ENCODE measurements around the gene SDK2.

The SDK2 gene

GRCh38 chr17:73411313-73411747 is 232.9 kb downstream of the SDK2 start:
- no peak for DNase-seq

- no peak for DNase-seq
These were observed 233.5 kb downstream of the SDK2 start for GRCh38 chr17:73410586-73411312.

- DNase-seq, result no peak
These were observed 240.0 kb downstream of the SDK2 start for GRCh38 chr17:73404246-73404645.

GRCh38 chr17:73402466-73402865 is 241.8 kb downstream of the SDK2 start:
- no peak for DNase-seq

- DNase-seq, result peak; percentile 15
These were observed 242.3 kb downstream of the SDK2 start for GRCh38 chr17:73401911-73402310.

GRCh38 chr17:73400915-73401545 is 243.2 kb downstream of the SDK2 start:
- DNase-seq, result no peak

- DNase-seq, result no peak
These were observed 245.2 kb downstream of the SDK2 start for GRCh38 chr17:73399056-73399455.

GRCh38 chr17:73397856-73398540 is 246.2 kb downstream of the SDK2 start:
- no peak for DNase-seq

GRCh38 chr17:73397278-73397826 is 246.9 kb downstream of the SDK2 start:
- no peak for DNase-seq

- DNase-seq, result no peak
These were observed 247.6 kb downstream of the SDK2 start for GRCh38 chr17:73396431-73397277.

GRCh38 chr17:73394512-73395450 is 249.5 kb downstream of the SDK2 start:
- no peak for DNase-seq

GRCh38 chr17:73393962-73394361 is 250.3 kb downstream of the SDK2 start:
- DNase-seq, result peak; percentile 4

- DNase-seq, result no peak
These were observed 250.9 kb downstream of the SDK2 start for GRCh38 chr17:73393381-73393780.

GRCh38 chr17:73391331-73392265 is 252.6 kb downstream of the SDK2 start:
- no peak for DNase-seq

GRCh38 chr17:73390851-73391250 is 253.4 kb downstream of the SDK2 start:
- no peak for DNase-seq

GRCh38 chr17:73390221-73390620 is 254.0 kb downstream of the SDK2 start:
- no peak for DNase-seq

- no peak for DNase-seq
These were observed 254.8 kb downstream of the SDK2 start for GRCh38 chr17:73389411-73389810.

GRCh38 chr17:73388578-73388905 is 255.7 kb downstream of the SDK2 start:
- DNase-seq, result no peak

GRCh38 chr17:73387746-73388577 is 256.3 kb downstream of the SDK2 start:
- DNase-seq, result no peak

GRCh38 chr17:73386561-73386960 is 257.7 kb downstream of the SDK2 start:
- no peak for DNase-seq

Measured in suppressor macrophage treated with lipopolysaccharide for 4 hours (primary cell).